K562 (cell line): Measurements from ENCODE around the gene GALNT5. TPM values are rescaled to one million over a fixed set of nuclear protein-coding genes. Genes with fewer than 3 reads are reported as not detected.

ENCODE experiments used
- ATAC-seq: fragments of 200-7000 bp; cut with Tn5 transposase; 3 replicates; pipeline ENCODE4 v1.9.1; 2020; ENCODE audit warnings: moderate library complexity
- BruUV-seq: library from RNA; stranded (reverse); fragments of 400-500 nt; replicated peaks from 2 replicates; lab custom pipeline; 2021; lab: Mats Ljungman, UMichigan
- CTCF ChIA-PET: fragments of 300-600 bp; formaldehyde crosslinking; extraction: SDS; loops from one replicate; lab custom pipeline; 2021; ENCODE audit warnings: low intra/inter-chr PET ratio; lab: Yijun Ruan, JAX
- POLR2A ChIA-PET: fragments of 300-600, 350-650 bp; sonication (Branson Sonifier 250); formaldehyde crosslinking; extraction: SDS; loops from one replicate; lab custom pipeline; 2021; ENCODE audit warnings: antibody characterized with exemption, inconsistent platforms; lab: Yijun Ruan, JAX
- DNase-seq, 4 experiments: peaks; one replicate each; pipeline versions ENCODE4 v3.0.0 to v3.0.0-alpha.2; 2011 to 2018; ENCODE audit warnings: low spot score in 3 of 4, mixed read lengths in 3 of 4; ENCODE audit errors: extremely low read depth in 1 of 4
- FAIRE-seq: peaks from 2 replicates; lab custom pipeline; 2011; peaks lifted over from hg19 to GRCh38; lab: Jason Lieb, UNC
- H2AFZ ChIP-seq: 2 replicates; pipeline ENCODE4 v1.6.0; 2011; ENCODE audit warnings: low read depth, low read length, control low read depth, inconsistent platforms
- H3K27ac ChIP-seq: fragments of 200-600 bp; 3 replicates; pipeline ENCODE4 v1.8.0; 2011; ENCODE audit warnings: low read depth, mild to moderate bottlenecking, control low read depth, inconsistent platforms, low read length, moderate library complexity, mixed read lengths; ENCODE audit errors: extremely low read depth
- H3K27me3 ChIP-seq, 2 experiments: fragments of 300-600 bp in 1 of 2; 2 replicates in 1 of 2; 3 replicates in 1 of 2; pipeline versions ENCODE4 v1.6.0 to v1.8.0; 2011; ENCODE audit warnings: inconsistent platforms in 2 of 2, low read length in 2 of 2, mild to moderate bottlenecking in 1 of 2, mixed read lengths in 1 of 2, moderate library complexity in 1 of 2; ENCODE audit not compliant: control insufficient read depth in 2 of 2, insufficient read depth in 2 of 2
- H3K36me3 ChIP-seq: fragments of 300-600 bp; 3 replicates; pipeline ENCODE4 v1.8.0; 2011; ENCODE audit warnings: mild to moderate bottlenecking, low read length, inconsistent platforms; ENCODE audit not compliant: control insufficient read depth, insufficient read depth
- H3K4me1 ChIP-seq, 2 experiments: fragments of 200-600 bp in 1 of 2; replicated peaks in 1 of 2; 2 replicates in 1 of 2; 3 replicates in 1 of 2; pipeline versions ENCODE4 v1.5.1 to v1.8.0; 2011; ENCODE audit warnings: inconsistent platforms in 2 of 2, low read length in 2 of 2, mild to moderate bottlenecking in 1 of 2, mixed read lengths in 1 of 2, moderate library complexity in 1 of 2; ENCODE audit not compliant: control insufficient read depth in 2 of 2, insufficient read depth in 2 of 2
- H3K4me2 ChIP-seq: 2 replicates; pipeline ENCODE4 v1.6.1; 2011; ENCODE audit warnings: low read length, control low read depth, inconsistent platforms, mixed read lengths; ENCODE audit not compliant: insufficient read depth
- H3K4me3 ChIP-seq: fragments of 200-600 bp; sonication (generic), shearing (Covaris generic); 2 replicates; pipeline ENCODE4 v1.5.1; 2016; ENCODE audit warnings: control low read depth, inconsistent platforms
- H3K79me2 ChIP-seq: fragments of 200-600 bp; 3 replicates; pipeline ENCODE4 v1.8.0; 2011; ENCODE audit warnings: low read length, inconsistent platforms; ENCODE audit not compliant: control insufficient read depth, insufficient read depth
- H3K9ac ChIP-seq, 2 experiments: 2 replicates each; pipeline versions ENCODE4 v1.6.0 to v1.6.1; 2011; ENCODE audit warnings: low read depth in 2 of 2, low read length in 2 of 2, control low read depth in 1 of 2, inconsistent platforms in 1 of 2, mild to moderate bottlenecking in 1 of 2, mixed read lengths in 1 of 2; ENCODE audit not compliant: insufficient read depth in 1 of 2
- H3K9me1 ChIP-seq: one replicate; pipeline ENCODE4 v1.6.0; 2011; ENCODE audit warnings: inconsistent platforms, mild to moderate bottlenecking, low read length, moderate library complexity; ENCODE audit not compliant: control insufficient read depth, insufficient read depth
- H3K9me3 ChIP-seq: replicated peaks from 2 replicates; pipeline ENCODE4 v1.5.1; 2011; ENCODE audit warnings: low read depth, low read length, inconsistent platforms; ENCODE audit not compliant: control insufficient read depth, insufficient read depth
- H4K20me1 ChIP-seq: replicated peaks from 2 replicates; pipeline ENCODE4 v1.6.1; 2011; ENCODE audit warnings: low read length, inconsistent platforms, mixed read lengths; ENCODE audit not compliant: control insufficient read depth, insufficient read depth
- BCL6 ChIP-seq: fragments of 250-450 bp; sonication (Bioruptor Pico); IDR thresholded peaks from 2 replicates; pipeline ENCODE4 v1.4.0; 2020
- CXXC5 ChIP-seq: fragments of 250-450 bp; sonication (Bioruptor Pico); IDR thresholded peaks from 2 replicates; pipeline ENCODE4 v1.8.0; 2022; ENCODE audit warnings: inconsistent platforms, mild to moderate bottlenecking, moderate library complexity
- DMBX1 ChIP-seq: fragments of 250-450 bp; sonication (Bioruptor Pico); IDR thresholded peaks from 2 replicates; pipeline ENCODE4 v1.8.0; 2022; ENCODE audit warnings: inconsistent platforms, mild to moderate bottlenecking, moderate library complexity, borderline replicate concordance
- ELK3 ChIP-seq: fragments of 450-650 bp; formaldehyde crosslinking; IDR thresholded peaks from 2 replicates; pipeline ENCODE4 v1.4.0; 2020; ENCODE audit warnings: mild to moderate bottlenecking
- FOSL1 ChIP-seq: fragments of 200-800 bp; sonication (Bioruptor generic); conservative IDR thresholded peaks from 2 replicates; pipeline ENCODE4 v1.6.1; 2016; ENCODE audit warnings: missing genetic modification characterization, missing compliant biosample characterization
- FOXP1 ChIP-seq: sonication (generic); formaldehyde crosslinking; IDR thresholded peaks from 2 replicates; pipeline ENCODE4 v1.8.0; 2022; ENCODE audit warnings: mild to moderate bottlenecking, missing genetic modification reagents
- PCBP2 ChIP-seq: fragments of 200-400 bp; formaldehyde crosslinking; IDR thresholded peaks from 2 replicates; pipeline ENCODE4 v1.6.1; 2018; ENCODE audit warnings: low read length, low read depth, mild to moderate bottlenecking, moderate library complexity; ENCODE audit not compliant: poor library complexity, severe bottlenecking
- SETDB1 ChIP-seq: IDR thresholded peaks from one replicate; pipeline ENCODE4 v1.6.1; 2012; ENCODE audit warnings: low read length, control low read depth, inconsistent platforms
- SMAD4 ChIP-seq: fragments of 250-450 bp; sonication (Bioruptor Pico); conservative IDR thresholded peaks from 2 replicates; pipeline ENCODE4 v1.8.0; 2021; ENCODE audit warnings: inconsistent platforms, mild to moderate bottlenecking, moderate library complexity
- TFAM ChIP-seq: fragments of 250-450 bp; sonication (Bioruptor Pico); conservative IDR thresholded peaks from 2 replicates; pipeline ENCODE4 v1.5.0; 2021; ENCODE audit warnings: mild to moderate bottlenecking, moderate library complexity
- YY1 ChIP-seq, 3 experiments: IDR thresholded peaks; 2 replicates each; pipeline ENCODE4 v1.6.1; 2011; ENCODE audit warnings: low read length in 2 of 3, mild to moderate bottlenecking in 2 of 3, moderate library complexity in 2 of 3, borderline replicate concordance in 1 of 3, control low read depth in 1 of 3, low read depth in 1 of 3; ENCODE audit not compliant: insufficient read depth in 3 of 3, insufficient replicate concordance in 2 of 3, control insufficient read depth in 1 of 3, insufficient read length in 1 of 3; ENCODE audit errors: extremely low read depth in 1 of 3
- ZC3H11A ChIP-seq: IDR thresholded peaks from 2 replicates; pipeline ENCODE4 v1.6.1; 2012; ENCODE audit warnings: low read depth, low read length, improper control_type of control experiment
- ZNF146 ChIP-seq: IDR thresholded peaks from one replicate; pipeline ENCODE4 v1.6.1; 2018; ENCODE audit warnings: missing compliant biosample characterization; ENCODE audit not compliant: unreplicated experiment
- ZNF431 ChIP-seq: sonication (generic); formaldehyde crosslinking; IDR thresholded peaks from 2 replicates; pipeline ENCODE4 v1.8.0; 2022; ENCODE audit warnings: mild to moderate bottlenecking, missing genetic modification reagents
- ZNF780A ChIP-seq: fragments of 250-450 bp; sonication (Bioruptor Pico); IDR thresholded peaks from 2 replicates; pipeline ENCODE4 v1.5.0; 2021; ENCODE audit warnings: mild to moderate bottlenecking
- WGBS: fragments of 100-300 bp; shearing (Covaris generic); methylation state at CpG from one replicate; pipeline ENCODE4 v1.1.6; 2016; ENCODE audit warnings: low coverage, mixed read lengths; ENCODE audit not compliant: insufficient coverage; ENCODE audit errors: missing lambda C conversion rate; 5-methylcytosine and 5-hydroxymethylcytosine counted together
- in situ Hi-C: fragments of 300-500 bp; cut with MboI; formaldehyde crosslinking; loops from 4 replicates; pipeline ENCODE4 v1.15.0; 2018; ENCODE audit warnings: inconsistent platforms, mixed read lengths
- intact Hi-C: fragments of 100-400 bp; cut with micrococcal nuclease; formaldehyde crosslinking; loops from 2 replicates; pipeline ENCODE4 v1.14.2; 2022
- polyA plus RNA-seq, 8 experiments: library from polyadenylated mRNA; depleted of rRNA in 4 of 8; stranded (reverse) in 5 of 8; unstranded in 3 of 8; fragments of >200 nt; fragmentation: Nextera tagmentation in 2 of 8; fragmentation: Illumina TruSeq in 1 of 8; extraction: Ambion mirVana in 2 of 8; extraction: Trizol in 1 of 8; gene quantifications; 2 replicates each; pipeline versions ENCODE4 v1.2.1 to v1.2.3, GENCODE V29; 2011 to 2014; ENCODE audit warnings: inconsistent platforms in 1 of 8, missing spikeins in 1 of 8
- total RNA-seq, 7 experiments: library from RNA; depleted of rRNA in 6 of 7; stranded (reverse); fragments of >200 nt in 6 of 7; fragmentation: Illumina TruSeq in 2 of 7; extraction: Trizol in 2 of 7; gene quantifications; 2 replicates each; pipeline versions ENCODE4 v1.2.1 to v1.2.3, GENCODE V29; 2011 to 2021; ENCODE audit warnings: low replicate concordance in 1 of 7
- TF ChIP-seq, protein P1 (sequence below): fragments of 450-650 bp; IDR thresholded peaks from 2 replicates; pipeline ENCODE4 v1.6.1; 2017; ENCODE audit warnings: antibody characterized with exemption, mild to moderate bottlenecking

GALNT5 gene
- total and polyA plus RNA-seq, 9 of the 15 experiments (the other 6 are each of a cell fraction or from before 2014, with no cell fraction given), result 21.6 to 73.0 (median 54.7) TPM

DNA sequence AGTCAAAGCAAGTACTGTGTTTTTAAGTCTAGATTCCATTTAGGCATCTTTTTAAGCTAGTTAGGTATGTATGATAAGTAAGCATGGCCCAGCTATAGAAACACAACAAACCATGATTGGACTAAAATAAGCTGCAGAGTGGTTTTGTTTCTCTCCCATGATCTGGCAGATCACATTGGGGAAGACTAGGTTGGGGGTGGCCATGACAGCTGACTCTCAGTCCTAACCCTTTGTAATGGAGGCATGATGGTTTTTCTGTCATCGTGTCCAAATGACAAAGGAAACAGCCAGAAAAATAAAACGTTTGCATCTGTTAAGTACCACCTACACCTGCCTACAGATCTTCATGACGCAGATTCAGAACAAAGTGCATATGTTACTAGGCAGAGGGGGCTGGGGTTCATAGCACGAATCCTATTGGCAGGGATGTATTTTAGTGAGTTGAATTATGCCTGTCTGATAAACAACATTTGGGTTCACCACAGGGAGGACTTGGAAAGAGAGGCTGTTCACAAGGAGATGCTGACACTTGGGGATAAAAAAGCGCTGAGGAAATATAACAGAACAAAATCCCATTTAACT is 33.8 kb upstream of the GALNT5 start:
- H4K20me1 ChIP-seq, result no peaks in the 10 kb centered on the region
- H3K4me1 ChIP-seq, result peaks cover 0 to 23% of the 10 kb centered on the region in 2 experiments; a peak in 2 of 5 replicates
- TF ChIP-seq FOSL1 (no peak), ZNF431 (CRISPR knock-in tag) (no peak), TFAM (CRISPR knock-in tag) (no peak), ZC3H11A (no peak), BCL6 (CRISPR knock-in tag) (no peak), PCBP2 (no peak), ZNF780A (no peak), CXXC5 (CRISPR knock-in tag) (peak; percentile 29; the same call in 1 of the 2 replicates), DMBX1 (peak; percentile 88), FOXP1 (CRISPR knock-in tag) (no peak), YY1 (IDR thresholded peaks at IDR 0.05; ENCODE audit: borderline replicate concordance in 1 of 3, control insufficient read depth in 1 of 3, extremely low read depth in 1 of 3, insufficient read depth in 3 of 3, insufficient read length in 1 of 3, insufficient replicate concordance in 2 of 3, low read depth in 1 of 3, low read length in 2 of 3) (peak in 1 of 3 experiments; percentile 55), SMAD4 (peak; percentile 33; the same call in 1 of the 2 replicates), ELK3 (no peak), ZNF146 (CRISPR knock-in tag) (no peak), SETDB1 (no peak)
- TF ChIP-seq, protein P1, sequence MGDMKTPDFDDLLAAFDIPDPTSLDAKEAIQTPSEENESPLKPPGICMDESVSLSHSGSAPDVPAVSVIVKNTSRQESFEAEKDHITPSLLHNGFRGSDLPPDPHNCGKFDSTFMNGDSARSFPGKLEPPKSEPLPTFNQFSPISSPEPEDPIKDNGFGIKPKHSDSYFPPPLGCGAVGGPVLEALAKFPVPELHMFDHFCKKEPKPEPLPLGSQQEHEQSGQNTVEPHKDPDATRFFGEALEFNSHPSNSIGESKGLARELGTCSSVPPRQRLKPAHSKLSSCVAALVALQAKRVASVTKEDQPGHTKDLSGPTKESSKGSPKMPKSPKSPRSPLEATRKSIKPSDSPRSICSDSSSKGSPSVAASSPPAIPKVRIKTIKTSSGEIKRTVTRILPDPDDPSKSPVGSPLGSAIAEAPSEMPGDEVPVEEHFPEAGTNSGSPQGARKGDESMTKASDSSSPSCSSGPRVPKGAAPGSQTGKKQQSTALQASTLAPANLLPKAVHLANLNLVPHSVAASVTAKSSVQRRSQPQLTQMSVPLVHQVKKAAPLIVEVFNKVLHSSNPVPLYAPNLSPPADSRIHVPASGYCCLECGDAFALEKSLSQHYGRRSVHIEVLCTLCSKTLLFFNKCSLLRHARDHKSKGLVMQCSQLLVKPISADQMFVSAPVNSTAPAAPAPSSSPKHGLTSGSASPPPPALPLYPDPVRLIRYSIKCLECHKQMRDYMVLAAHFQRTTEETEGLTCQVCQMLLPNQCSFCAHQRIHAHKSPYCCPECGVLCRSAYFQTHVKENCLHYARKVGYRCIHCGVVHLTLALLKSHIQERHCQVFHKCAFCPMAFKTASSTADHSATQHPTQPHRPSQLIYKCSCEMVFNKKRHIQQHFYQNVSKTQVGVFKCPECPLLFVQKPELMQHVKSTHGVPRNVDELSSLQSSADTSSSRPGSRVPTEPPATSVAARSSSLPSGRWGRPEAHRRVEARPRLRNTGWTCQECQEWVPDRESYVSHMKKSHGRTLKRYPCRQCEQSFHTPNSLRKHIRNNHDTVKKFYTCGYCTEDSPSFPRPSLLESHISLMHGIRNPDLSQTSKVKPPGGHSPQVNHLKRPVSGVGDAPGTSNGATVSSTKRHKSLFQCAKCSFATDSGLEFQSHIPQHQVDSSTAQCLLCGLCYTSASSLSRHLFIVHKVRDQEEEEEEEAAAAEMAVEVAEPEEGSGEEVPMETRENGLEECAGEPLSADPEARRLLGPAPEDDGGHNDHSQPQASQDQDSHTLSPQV, result peak; percentile 58
- CTCF ChIA-PET, result no interaction called here
- H3K9me1 ChIP-seq, result no peaks in the 10 kb centered on the region
- H3K4me3 ChIP-seq, result no peak overlapping the region
- H3K9me3 ChIP-seq, result no peaks in the 10 kb centered on the region
- peak overlapping the region; percentile 80 for H2AFZ ChIP-seq
- no peak for DNase-seq
- no TSS peak for BruUV-seq
- no peaks in the 10 kb centered on the region for H3K79me2 ChIP-seq
- intact Hi-C loops, result no loop called here
- H3K4me2 ChIP-seq, result no peak overlapping the region
- no peak overlapping the region for H3K27ac ChIP-seq
- no peaks in the 10 kb centered on the region; the same call in 2 of the 3 replicates for H3K36me3 ChIP-seq
- no peak for ATAC-seq
- WGBS, result 70% methylated on average over 5 of the region's 5 CpGs
- POLR2A ChIA-PET, result no interaction called here
- no peaks in the 10 kb centered on the region for H3K27me3 ChIP-seq
- in situ Hi-C loops, result loop anchor here (25.0 kb wide), 1 partner anchor 886 kb away; the partner anchor contains the start of gene NR4A2
- no peak for FAIRE-seq
- no peak overlapping the region; a peak in 1 of 4 replicates for H3K9ac ChIP-seq
